Uterus (tissue), 4 donors: ENCODE data around the gene CRABP1. TPM values are rescaled to one million over a fixed set of nuclear protein-coding genes. Genes with fewer than 3 reads are reported as not detected.

Source experiments
- DNase-seq, 2 donors: peaks; one replicate each; pipeline ENCODE4 v3.0.0-alpha.2; 2019 to 2020
- H3K27ac ChIP-seq, 2 donors: fragments of 200-600 bp; sonication (generic); 1 replicate in 1 of 2; 2 replicates in 1 of 2; pipeline ENCODE4 v1.5.1; 2016 to 2018
- H3K27me3 ChIP-seq, 2 donors: fragments of 200-600 bp; sonication (generic); one replicate each; pipeline ENCODE4 v1.5.1; 2018 to 2019; ENCODE audit warnings: control low read depth in 1 of 2
- H3K36me3 ChIP-seq, 2 donors: fragments of 200-600 bp; sonication (generic); one replicate each; pipeline ENCODE4 v1.5.1; 2019; ENCODE audit warnings: control low read depth in 1 of 2
- H3K4me1 ChIP-seq, 2 donors: fragments of 200-600 bp; sonication (generic); one replicate each; pipeline ENCODE4 v1.5.1; 2018 to 2019; ENCODE audit warnings: control low read depth in 1 of 2
- H3K4me3 ChIP-seq, 2 donors: fragments of 200-600 bp; sonication (generic); 1 replicate in 1 of 2; 2 replicates in 1 of 2; pipeline ENCODE4 v1.5.1; 2018 to 2019; ENCODE audit warnings: mild to moderate bottlenecking in 1 of 2
- H3K9me3 ChIP-seq, 2 donors: fragments of 200-600 bp; sonication (generic); one replicate each; pipeline ENCODE4 v1.5.1; 2019; ENCODE audit warnings: control low read depth in 1 of 2
- CTCF ChIP-seq, 4 experiments: fragments of 200-600 bp in 2 of 4; fragments of 450-650 bp in 2 of 4; sonication (generic) in 2 of 4; IDR thresholded peaks; one replicate each; pipeline ENCODE4 v1.5.1; 2016 to 2019; ENCODE audit warnings: antibody characterized with exemption in 4 of 4, mild to moderate bottlenecking in 2 of 4, moderate library complexity in 1 of 4
- POLR2A ChIP-seq, 2 donors: fragments of 450-650 bp; IDR thresholded peaks; one replicate each; pipeline ENCODE4 v1.6.1; 2016; ENCODE audit warnings: antibody characterized with exemption in 2 of 2, mild to moderate bottlenecking in 1 of 2, moderate library complexity in 1 of 2
- intact Hi-C: fragments of 100-400 bp; cut with DNase I; formaldehyde crosslinking; loops from one replicate; pipeline ENCODE4 v1.15.1; 2023; ENCODE audit warnings: low total_unique reads
- total RNA-seq, 4 donors: library from RNA; depleted of rRNA in 3 of 4; stranded (reverse); fragments of >200 nt in 3 of 4; gene quantifications; one replicate each; pipeline versions ENCODE4 v1.1.0 to v1.2.4, GENCODE V29; 2014 to 2023
- donor health status: DM: yes; HTN: yes; CAD: no.

CRABP1 gene
- total RNA-seq, 4 donors from 2014 or later: 3.4 TPM; not detected in 3

- H3K4me1 ChIP-seq: no peaks in the 10 kb centered on the region
- no peaks in the 10 kb centered on the region for H3K27me3 ChIP-seq
- TF ChIP-seq CTCF (IDR thresholded peaks at IDR 0.05) (no peak), POLR2A (IDR thresholded peaks at IDR 0.05) (no peak)
- no peak overlapping the region for H3K27ac ChIP-seq
- H3K9me3 ChIP-seq: no peaks in the 10 kb centered on the region
- H3K4me3 ChIP-seq: no peak overlapping the region
- no peak for DNase-seq
- intact Hi-C loops: no loop called here
- no peaks in the 10 kb centered on the region for H3K36me3 ChIP-seq
Measured at GRCh38 chr15:78347586-78348543, 7.7 kb downstream of the CRABP1 start.

- intact Hi-C loops: no loop called here
- no peak for DNase-seq
- Histone ChIP-seq H3K27me3 (no peaks in the 10 kb centered on the region), H3K4me3 (no peak overlapping the region), H3K9me3 (no peaks in the 10 kb centered on the region), H3K27ac (no peak overlapping the region), H3K36me3 (no peaks in the 10 kb centered on the region), H3K4me1 (no peaks in the 10 kb centered on the region)
- no peak for TF ChIP-seq CTCF (IDR thresholded peaks at IDR 0.05)
- no peak for TF ChIP-seq POLR2A (IDR thresholded peaks at IDR 0.05)
Measured at GRCh38 chr15:78350058-78350457, 9.9 kb downstream of the CRABP1 start.

GRCh38 chr15:78351539-78351938 lies 11.4 kb downstream of the CRABP1 start:
- no peak overlapping the region for H3K4me3 ChIP-seq
- H3K9me3 ChIP-seq: no peaks in the 10 kb centered on the region
- DNase-seq: no peak
- H3K27me3 ChIP-seq: no peaks in the 10 kb centered on the region
- intact Hi-C loops: no loop called here
- no peaks in the 10 kb centered on the region for H3K36me3 ChIP-seq
- H3K4me1 ChIP-seq: no peaks in the 10 kb centered on the region
- no peak overlapping the region for H3K27ac ChIP-seq
- TF ChIP-seq POLR2A (IDR thresholded peaks at IDR 0.05) (no peak), CTCF (IDR thresholded peaks at IDR 0.05) (no peak)

- no peak for DNase-seq
- TF ChIP-seq CTCF (IDR thresholded peaks at IDR 0.05) (no peak), POLR2A (IDR thresholded peaks at IDR 0.05) (no peak)
- Histone ChIP-seq H3K36me3 (no peaks in the 10 kb centered on the region), H3K4me1 (no peaks in the 10 kb centered on the region), H3K27ac (no peak overlapping the region), H3K27me3 (no peaks in the 10 kb centered on the region), H3K4me3 (no peak overlapping the region), H3K9me3 (no peaks in the 10 kb centered on the region)
- intact Hi-C loops: no loop called here
Measured at GRCh38 chr15:78353093-78353492, 12.9 kb downstream of the CRABP1 start.

- no peak for TF ChIP-seq POLR2A (IDR thresholded peaks at IDR 0.05)
- no peak for TF ChIP-seq CTCF (IDR thresholded peaks at IDR 0.05)
- no peaks in the 10 kb centered on the region for H3K9me3 ChIP-seq
- H3K4me3 ChIP-seq: no peak overlapping the region
- H3K27ac ChIP-seq: no peak overlapping the region
- H3K4me1 ChIP-seq: no peaks in the 10 kb centered on the region
- no peak for DNase-seq
- H3K27me3 ChIP-seq: no peaks in the 10 kb centered on the region
- H3K36me3 ChIP-seq: no peaks in the 10 kb centered on the region
- intact Hi-C loops: no loop called here
Measured at GRCh38 chr15:78355177-78355576, 15.0 kb downstream of the CRABP1 start.
